ENCODE results near the gene ARHGAP22. TPM values are rescaled to one million over a fixed set of nuclear protein-coding genes. Genes with fewer than 3 reads are reported as not detected.

The ARHGAP22 gene
- total and polyA plus RNA-seq, 4 donors, result 0.23 to 2.3 (median 0.54) TPM

GRCh38 chr10:48440771-48441170 lies 164.1 kb downstream of the ARHGAP22 start:
- DNase-seq (ENCODE audit: low spot score), result no peak
- H3K36me3 ChIP-seq (ENCODE audit: control insufficient read depth in 4 of 4, insufficient read depth in 3 of 4, low read depth in 1 of 4, low read length in 3 of 4), result peaks cover 0 to 4% (median 2%) of the 10 kb centered on the region in 4 donors
- WGBS, result 97% methylated on average over 4 of the region's 4 CpGs
- peaks cover 0 to 4% (median 0%) of the 10 kb centered on the region in 4 donors for H3K4me1 ChIP-seq (ENCODE audit: control insufficient read depth in 4 of 4, insufficient read depth in 4 of 4, low read length in 3 of 4)
- H3K9ac ChIP-seq (ENCODE audit: low read depth in 1 of 2, low read length in 2 of 2), result no peak overlapping the region
- no peak overlapping the region for H3K27ac ChIP-seq (ENCODE audit: low read depth in 1 of 2, low read length in 2 of 2)
- no peak overlapping the region for H3K4me3 ChIP-seq (ENCODE audit: low read depth in 1 of 3, low read length in 3 of 3)
- H3K27me3 ChIP-seq (ENCODE audit: control insufficient read depth in 4 of 4, insufficient read depth in 4 of 4, low read length in 3 of 4), result no peaks in the 10 kb centered on the region
- TF ChIP-seq JUND (IDR thresholded peaks at IDR 0.05) (no peak), EGR1 (IDR thresholded peaks at IDR 0.05; ENCODE audit: low read depth in 2 of 2) (no peak), FOXA1 (IDR thresholded peaks at IDR 0.05) (no peak), RAD21 (IDR thresholded peaks at IDR 0.05) (no peak), ZBTB33 (IDR thresholded peaks at IDR 0.05) (no peak), MAX (IDR thresholded peaks at IDR 0.05) (no peak), RXRA (IDR thresholded peaks at IDR 0.05) (no peak), REST (IDR thresholded peaks at IDR 0.05) (no peak), GABPA (IDR thresholded peaks at IDR 0.05 in 1 of 2, conservative IDR thresholded peaks at IDR 0.05 in 1 of 2) (no peak), TAF1 (conservative IDR thresholded peaks at IDR 0.05) (no peak), YY1 (IDR thresholded peaks at IDR 0.05) (no peak), SP1 (IDR thresholded peaks at IDR 0.05) (no peak), CTCF (IDR thresholded peaks at IDR 0.05; ENCODE audit: low read depth, low read length, missing input control) (no peak), NR2F2 (IDR thresholded peaks at IDR 0.05) (no peak), HNF4G (IDR thresholded peaks at IDR 0.05) (no peak), FOXA2 (IDR thresholded peaks at IDR 0.05) (no peak), HNF4A (conservative IDR thresholded peaks at IDR 0.05) (no peak), ATF3 (IDR thresholded peaks at IDR 0.05) (no peak)
- no peaks in the 10 kb centered on the region for H3K9me3 ChIP-seq (ENCODE audit: control insufficient read depth in 4 of 4, low read length in 3 of 4)
